ENCODE data around the gene NMT1. TPM values are rescaled to one million over a fixed set of nuclear protein-coding genes. Genes with fewer than 3 reads are reported as not detected.

The NMT1 gene
- total and polyA plus RNA-seq, 2 of the 13 experiments (the other 11 are each of a cell fraction or from before 2014, with no cell fraction given), result 75.7 to 142 TPM

DNA sequence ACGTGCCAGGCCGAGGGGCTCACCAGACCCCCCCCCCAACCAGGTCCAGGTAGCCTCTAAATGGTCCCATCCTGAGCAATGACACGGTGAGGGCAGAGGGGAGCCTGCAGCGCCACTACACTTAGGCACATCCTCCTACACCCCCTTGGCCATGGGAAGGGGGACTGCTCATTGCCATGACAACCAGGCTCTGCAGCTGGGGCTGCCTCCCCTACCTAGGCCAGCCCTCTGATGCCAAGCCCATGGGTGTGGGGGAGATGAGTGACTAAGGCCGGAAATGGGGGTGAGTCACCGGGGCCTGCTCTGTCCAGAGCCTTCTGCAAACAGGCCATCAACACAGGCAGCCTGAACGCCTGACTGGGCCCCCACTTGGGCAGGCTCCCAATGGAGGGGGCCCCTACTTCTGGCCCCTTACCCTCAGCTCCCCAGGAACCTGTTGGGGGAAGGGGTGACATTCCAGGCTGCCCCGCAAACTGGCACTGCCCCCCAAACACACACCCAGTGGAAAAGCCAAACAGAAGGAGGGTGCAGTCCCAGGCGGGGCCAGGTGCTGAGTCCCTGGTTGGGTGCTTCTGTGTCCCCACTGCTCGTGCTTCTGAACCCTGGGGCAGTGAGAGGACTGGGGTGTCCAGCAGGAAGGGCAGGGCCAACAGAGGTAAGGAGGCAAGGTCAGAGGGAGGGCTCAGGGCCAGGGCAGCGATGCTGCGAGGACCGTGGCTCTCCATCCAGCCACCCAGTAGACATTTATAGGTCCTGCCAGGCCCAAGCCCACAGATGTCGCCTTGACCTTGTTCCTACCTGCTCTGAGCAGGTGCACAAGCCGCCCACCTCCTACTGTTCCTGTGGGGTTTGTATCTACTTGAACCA lies 63.0 kb downstream of the NMT1 start (continued):
- TF ChIP-seq, protein P1, sequence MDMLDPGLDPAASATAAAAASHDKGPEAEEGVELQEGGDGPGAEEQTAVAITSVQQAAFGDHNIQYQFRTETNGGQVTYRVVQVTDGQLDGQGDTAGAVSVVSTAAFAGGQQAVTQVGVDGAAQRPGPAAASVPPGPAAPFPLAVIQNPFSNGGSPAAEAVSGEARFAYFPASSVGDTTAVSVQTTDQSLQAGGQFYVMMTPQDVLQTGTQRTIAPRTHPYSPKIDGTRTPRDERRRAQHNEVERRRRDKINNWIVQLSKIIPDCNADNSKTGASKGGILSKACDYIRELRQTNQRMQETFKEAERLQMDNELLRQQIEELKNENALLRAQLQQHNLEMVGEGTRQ (IDR thresholded peaks at IDR 0.05; ENCODE audit: low read depth, low read length), result no peak
- TF ChIP-seq, protein P1 (CRISPR knock-in tag; IDR thresholded peaks at IDR 0.05; ENCODE audit: borderline replicate concordance), result no peak
- peak; percentile 56 for TF ChIP-seq HNRNPLL (IDR thresholded peaks at IDR 0.05; ENCODE audit: low read depth, low read length, poor library complexity, severe bottlenecking)
- TF ChIP-seq, protein P2, sequence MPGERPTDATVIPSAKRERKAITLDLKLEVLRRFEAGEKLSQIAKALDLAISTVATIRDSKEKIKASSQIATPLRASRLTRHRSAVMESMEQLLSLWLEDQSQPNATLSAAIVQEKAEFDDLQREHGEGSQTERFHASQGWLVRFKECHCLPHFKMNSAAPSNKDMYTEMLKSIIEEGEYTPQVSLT (CRISPR knock-in tag; IDR thresholded peaks at IDR 0.05; ENCODE audit: borderline replicate concordance, low read depth), result no peak
- TF ChIP-seq, protein P3, sequence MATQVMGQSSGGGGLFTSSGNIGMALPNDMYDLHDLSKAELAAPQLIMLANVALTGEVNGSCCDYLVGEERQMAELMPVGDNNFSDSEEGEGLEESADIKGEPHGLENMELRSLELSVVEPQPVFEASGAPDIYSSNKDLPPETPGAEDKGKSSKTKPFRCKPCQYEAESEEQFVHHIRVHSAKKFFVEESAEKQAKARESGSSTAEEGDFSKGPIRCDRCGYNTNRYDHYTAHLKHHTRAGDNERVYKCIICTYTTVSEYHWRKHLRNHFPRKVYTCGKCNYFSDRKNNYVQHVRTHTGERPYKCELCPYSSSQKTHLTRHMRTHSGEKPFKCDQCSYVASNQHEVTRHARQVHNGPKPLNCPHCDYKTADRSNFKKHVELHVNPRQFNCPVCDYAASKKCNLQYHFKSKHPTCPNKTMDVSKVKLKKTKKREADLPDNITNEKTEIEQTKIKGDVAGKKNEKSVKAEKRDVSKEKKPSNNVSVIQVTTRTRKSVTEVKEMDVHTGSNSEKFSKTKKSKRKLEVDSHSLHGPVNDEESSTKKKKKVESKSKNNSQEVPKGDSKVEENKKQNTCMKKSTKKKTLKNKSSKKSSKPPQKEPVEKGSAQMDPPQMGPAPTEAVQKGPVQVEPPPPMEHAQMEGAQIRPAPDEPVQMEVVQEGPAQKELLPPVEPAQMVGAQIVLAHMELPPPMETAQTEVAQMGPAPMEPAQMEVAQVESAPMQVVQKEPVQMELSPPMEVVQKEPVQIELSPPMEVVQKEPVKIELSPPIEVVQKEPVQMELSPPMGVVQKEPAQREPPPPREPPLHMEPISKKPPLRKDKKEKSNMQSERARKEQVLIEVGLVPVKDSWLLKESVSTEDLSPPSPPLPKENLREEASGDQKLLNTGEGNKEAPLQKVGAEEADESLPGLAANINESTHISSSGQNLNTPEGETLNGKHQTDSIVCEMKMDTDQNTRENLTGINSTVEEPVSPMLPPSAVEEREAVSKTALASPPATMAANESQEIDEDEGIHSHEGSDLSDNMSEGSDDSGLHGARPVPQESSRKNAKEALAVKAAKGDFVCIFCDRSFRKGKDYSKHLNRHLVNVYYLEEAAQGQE (IDR thresholded peaks at IDR 0.05; ENCODE audit: borderline replicate concordance in 1 of 2, low read depth in 1 of 2, low read length in 2 of 2), result no peak
- TF ChIP-seq RXRB (CRISPR knock-in tag; IDR thresholded peaks at IDR 0.05; ENCODE audit: borderline replicate concordance), result peak; percentile 69; the same call in 1 of the 2 replicates
- peak; percentile 58 for TF ChIP-seq AGO2 (optimal IDR thresholded peaks at IDR 0.05; ENCODE audit: low read depth, low read length)
- TF ChIP-seq ZNF83 (CRISPR knock-in tag; IDR thresholded peaks at IDR 0.05; ENCODE audit: borderline replicate concordance), result no peak
- no peak for TF ChIP-seq MTF1 (CRISPR knock-in tag; IDR thresholded peaks at IDR 0.05)
- TF ChIP-seq GZF1 (CRISPR knock-in tag; IDR thresholded peaks at IDR 0.05), result no peak
- no peak for TF ChIP-seq SUZ12 (IDR thresholded peaks at IDR 0.05; ENCODE audit: low read depth, low read length)
- TF ChIP-seq ZFY (CRISPR knock-in tag; IDR thresholded peaks at IDR 0.05), result peak; percentile 64; the same call in 1 of the 2 replicates
- TF ChIP-seq NFE2L1 (CRISPR knock-in tag; IDR thresholded peaks at IDR 0.05; ENCODE audit: borderline replicate concordance), result no peak
- no peak for TF ChIP-seq BRD4 (CRISPR knock-in tag; IDR thresholded peaks at IDR 0.05)
- TF ChIP-seq, protein P4, sequence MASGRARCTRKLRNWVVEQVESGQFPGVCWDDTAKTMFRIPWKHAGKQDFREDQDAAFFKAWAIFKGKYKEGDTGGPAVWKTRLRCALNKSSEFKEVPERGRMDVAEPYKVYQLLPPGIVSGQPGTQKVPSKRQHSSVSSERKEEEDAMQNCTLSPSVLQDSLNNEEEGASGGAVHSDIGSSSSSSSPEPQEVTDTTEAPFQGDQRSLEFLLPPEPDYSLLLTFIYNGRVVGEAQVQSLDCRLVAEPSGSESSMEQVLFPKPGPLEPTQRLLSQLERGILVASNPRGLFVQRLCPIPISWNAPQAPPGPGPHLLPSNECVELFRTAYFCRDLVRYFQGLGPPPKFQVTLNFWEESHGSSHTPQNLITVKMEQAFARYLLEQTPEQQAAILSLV (CRISPR knock-in tag; IDR thresholded peaks at IDR 0.05; ENCODE audit: borderline replicate concordance), result no peak; the same call in 1 of the 2 replicates
- TF ChIP-seq HNRNPUL1 (IDR thresholded peaks at IDR 0.05; ENCODE audit: low read depth, low read length), result no peak
- TF ChIP-seq IRX3 (CRISPR knock-in tag; IDR thresholded peaks at IDR 0.05; ENCODE audit: borderline replicate concordance, low read depth), result no peak
- TF ChIP-seq, protein P5, sequence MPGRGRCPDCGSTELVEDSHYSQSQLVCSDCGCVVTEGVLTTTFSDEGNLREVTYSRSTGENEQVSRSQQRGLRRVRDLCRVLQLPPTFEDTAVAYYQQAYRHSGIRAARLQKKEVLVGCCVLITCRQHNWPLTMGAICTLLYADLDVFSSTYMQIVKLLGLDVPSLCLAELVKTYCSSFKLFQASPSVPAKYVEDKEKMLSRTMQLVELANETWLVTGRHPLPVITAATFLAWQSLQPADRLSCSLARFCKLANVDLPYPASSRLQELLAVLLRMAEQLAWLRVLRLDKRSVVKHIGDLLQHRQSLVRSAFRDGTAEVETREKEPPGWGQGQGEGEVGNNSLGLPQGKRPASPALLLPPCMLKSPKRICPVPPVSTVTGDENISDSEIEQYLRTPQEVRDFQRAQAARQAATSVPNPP (CRISPR knock-in tag; IDR thresholded peaks at IDR 0.05), result no peak
- no peak for TF ChIP-seq ATF7-NPFF (CRISPR knock-in tag; IDR thresholded peaks at IDR 0.05; ENCODE audit: low read depth)
- peak; percentile 43; the same call in 1 of the 2 replicates for TF ChIP-seq PITX1 (CRISPR knock-in tag; IDR thresholded peaks at IDR 0.05)

Data from HepG2 (cell line).